Stimulated activated naive CD4-positive, alpha-beta T cell (primary cell): ENCODE measurements around the gene H1-8.
A peak's percentile ranks its signal among the peaks of the same experiment; 100 is the strongest.

Source experiments
- DNase-seq, 6 experiments: peaks; one replicate each; lab custom pipeline; 2025; lab: John Stamatoyannopoulos, UW

The H1-8 gene

GRCh38 chr3:129573493-129573892, 30.5 kb downstream of the H1-8 start:
- DNase-seq = no peak

DNA sequence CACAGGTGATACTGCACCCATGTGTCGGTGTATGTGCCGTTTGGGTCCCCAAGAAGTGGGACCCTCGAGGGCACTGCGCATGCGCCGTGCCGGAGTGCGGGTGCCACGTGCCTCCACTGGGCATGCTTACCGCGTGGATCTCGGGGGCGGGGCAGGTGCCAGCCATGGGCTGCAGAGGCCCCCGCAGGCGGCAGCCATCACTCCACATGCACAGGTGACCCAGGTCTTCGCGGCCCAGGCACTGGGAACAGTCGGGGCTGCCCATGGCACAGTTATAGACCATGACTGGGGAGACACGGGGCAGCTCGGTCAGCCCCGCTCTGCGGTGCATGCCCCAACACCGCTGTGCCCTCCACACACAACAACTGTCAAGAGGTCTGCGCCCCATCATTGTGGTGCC, 31.2 kb downstream of the H1-8 start:
- no peak for DNase-seq

- DNase-seq = no peak
These were observed 32.4 kb downstream of the H1-8 start for GRCh38 chr3:129575233-129575996.

GRCh38 chr3:129575997-129576384, 33.0 kb downstream of the H1-8 start:
- no peak for DNase-seq

GRCh38 chr3:129576514-129577352, 33.8 kb downstream of the H1-8 start:
- peak; percentile 8 to 73 (median 43) for DNase-seq

DNA sequence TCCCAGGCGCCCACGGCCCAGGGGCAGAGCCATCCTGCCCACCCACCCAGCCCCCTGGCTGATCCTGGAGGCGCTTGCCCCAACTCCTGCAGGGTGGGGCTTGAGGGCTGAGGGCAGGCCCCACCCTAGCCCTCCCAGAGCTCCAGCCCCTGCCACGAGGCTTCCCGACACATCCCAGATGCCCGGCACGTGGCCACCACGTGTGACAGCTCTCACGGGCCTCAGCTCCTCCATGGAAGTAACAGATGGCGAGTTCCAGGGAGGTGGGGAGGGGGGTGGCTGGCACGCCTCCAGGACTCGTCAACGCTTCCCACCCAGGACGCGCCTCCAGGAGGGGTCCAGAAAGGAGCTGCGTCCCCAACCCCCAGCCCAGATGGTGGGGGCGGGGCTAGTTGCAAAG, 34.4 kb downstream of the H1-8 start:
- no peak for DNase-seq

DNA sequence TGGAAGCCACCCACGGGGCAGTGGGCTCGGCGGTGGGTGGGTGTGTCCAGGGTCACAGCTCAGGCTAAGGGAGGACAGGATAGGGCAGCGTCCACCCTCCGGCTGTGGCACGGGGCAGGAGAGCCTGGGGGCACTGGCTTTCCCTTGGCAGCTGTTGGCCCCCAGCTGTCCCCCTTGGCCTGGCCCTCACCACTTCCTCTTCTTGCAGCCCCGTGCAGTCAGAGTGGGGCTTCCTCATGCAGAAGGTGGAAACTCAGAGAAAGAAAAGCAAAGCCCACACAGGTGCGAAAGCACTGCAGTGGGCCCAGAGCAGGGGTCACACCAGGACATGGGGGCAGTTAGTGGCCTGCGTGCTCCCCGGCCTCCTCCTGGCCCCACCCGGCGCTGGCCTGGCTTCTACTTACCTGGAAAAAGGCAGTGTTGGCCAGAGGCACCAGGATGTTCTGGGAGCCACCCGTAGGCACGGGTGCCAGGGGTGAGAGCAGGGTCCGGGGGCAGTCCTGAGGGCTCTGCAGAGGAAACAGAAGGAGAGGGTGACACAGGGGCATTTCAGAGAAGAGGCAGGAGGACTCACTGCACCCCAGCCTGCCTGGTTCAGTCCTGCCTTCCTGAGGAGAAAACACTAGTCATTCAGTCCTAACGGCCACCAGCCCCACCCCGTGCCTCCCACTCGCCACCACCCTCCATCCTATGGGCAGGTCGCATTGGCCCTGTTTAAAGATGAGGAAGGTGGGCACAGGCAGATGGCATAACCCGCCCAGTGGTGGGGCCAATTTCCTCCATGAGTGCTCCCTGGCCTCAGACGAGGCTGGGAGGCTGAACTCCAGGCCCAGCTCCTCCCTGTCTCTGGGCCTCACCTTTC, 35.2 kb downstream of the H1-8 start:
- DNase-seq = peak in 1 of 6 experiments; percentile 6

- no peak for DNase-seq
These were observed 37.0 kb downstream of the H1-8 start for GRCh38 chr3:129579991-129580390.

- DNase-seq = no peak
These were observed 38.6 kb downstream of the H1-8 start for GRCh38 chr3:129581623-129582022.

DNA sequence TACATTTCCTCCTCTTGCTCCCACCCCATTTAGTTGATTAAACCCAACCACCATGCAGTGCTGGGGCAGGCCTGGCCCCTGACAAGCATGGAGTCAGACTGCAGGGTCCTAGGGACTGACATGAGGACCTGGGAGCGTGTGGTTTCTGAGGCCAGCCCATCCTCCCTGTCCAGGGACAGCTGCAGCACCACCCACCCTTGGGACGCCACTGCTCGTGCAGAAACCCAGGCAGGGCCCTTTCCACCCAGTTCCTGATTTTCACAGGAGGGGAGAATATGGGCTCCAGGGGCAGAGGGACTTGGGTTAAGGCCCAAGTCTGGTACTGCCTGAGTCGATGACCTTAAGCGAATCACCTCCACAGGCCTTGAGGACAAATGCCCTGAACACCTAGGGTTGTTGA, 39.8 kb downstream of the H1-8 start:
- DNase-seq = no peak

GRCh38 chr3:129583289-129583688, 40.3 kb downstream of the H1-8 start:
- DNase-seq = no peak

DNA sequence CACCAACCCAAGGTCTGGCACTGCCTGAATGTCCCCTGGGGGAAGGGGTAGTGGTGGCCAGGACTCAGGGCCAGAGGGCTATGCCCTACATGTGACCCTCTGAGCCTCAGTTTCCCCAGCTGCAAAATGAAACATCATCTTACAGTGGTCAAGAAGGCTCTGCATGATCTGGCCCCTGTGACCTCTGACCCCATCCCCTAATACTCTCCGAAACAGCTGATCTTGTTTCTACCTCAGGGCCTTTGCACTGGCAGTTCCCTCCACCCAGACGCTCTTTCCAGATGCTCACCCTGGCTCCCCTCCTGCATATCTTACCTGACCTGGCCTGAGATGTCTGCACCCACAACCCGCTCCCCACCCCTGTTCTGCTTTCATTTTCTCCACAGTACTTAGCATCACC, 41.7 kb downstream of the H1-8 start:
- DNase-seq = no peak

DNA sequence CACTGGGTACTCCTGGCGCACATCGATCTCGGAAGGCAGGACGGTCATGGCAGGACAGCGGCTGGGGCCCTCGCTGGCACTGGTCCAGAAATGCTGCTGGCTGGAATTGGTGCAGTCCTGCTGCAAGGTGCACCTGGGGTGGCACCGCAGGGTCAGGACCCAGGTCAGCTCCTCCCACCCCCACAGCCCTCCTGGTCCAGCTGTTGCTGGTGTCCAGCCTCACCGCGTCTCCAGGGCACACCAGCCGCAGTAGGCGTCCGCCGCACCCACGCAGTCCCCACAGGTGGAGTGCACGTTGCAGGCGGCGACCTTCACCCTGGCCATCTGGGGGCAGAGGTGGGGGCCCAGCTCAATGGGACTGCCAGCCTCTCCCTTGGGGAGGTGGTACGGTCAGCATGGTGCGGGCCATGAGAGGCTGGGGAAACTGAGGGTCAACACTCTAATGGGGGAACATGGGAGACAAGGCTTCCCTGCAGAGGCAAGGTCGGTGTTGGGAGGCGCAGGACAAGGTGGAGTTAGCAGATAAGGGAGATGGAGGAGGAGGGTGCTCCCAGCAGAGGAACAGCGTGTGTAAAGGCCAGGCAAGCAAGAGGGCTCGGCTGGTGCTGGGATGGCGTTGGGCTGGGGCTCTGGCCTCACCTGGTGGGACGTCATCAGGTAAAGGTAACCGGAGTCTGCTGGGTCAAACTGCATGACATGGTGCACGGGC, 43.1 kb downstream of the H1-8 start:
- DNase-seq = no peak

- DNase-seq = no peak
These were observed 43.9 kb downstream of the H1-8 start for GRCh38 chr3:129586746-129587430.

- DNase-seq = no peak
These were observed 44.7 kb downstream of the H1-8 start for GRCh38 chr3:129587566-129588210.

GRCh38 chr3:129590215-129590614, 47.2 kb downstream of the H1-8 start:
- no peak for DNase-seq

GRCh38 chr3:129591932-129592331, 49.0 kb downstream of the H1-8 start:
- no peak for DNase-seq

DNA sequence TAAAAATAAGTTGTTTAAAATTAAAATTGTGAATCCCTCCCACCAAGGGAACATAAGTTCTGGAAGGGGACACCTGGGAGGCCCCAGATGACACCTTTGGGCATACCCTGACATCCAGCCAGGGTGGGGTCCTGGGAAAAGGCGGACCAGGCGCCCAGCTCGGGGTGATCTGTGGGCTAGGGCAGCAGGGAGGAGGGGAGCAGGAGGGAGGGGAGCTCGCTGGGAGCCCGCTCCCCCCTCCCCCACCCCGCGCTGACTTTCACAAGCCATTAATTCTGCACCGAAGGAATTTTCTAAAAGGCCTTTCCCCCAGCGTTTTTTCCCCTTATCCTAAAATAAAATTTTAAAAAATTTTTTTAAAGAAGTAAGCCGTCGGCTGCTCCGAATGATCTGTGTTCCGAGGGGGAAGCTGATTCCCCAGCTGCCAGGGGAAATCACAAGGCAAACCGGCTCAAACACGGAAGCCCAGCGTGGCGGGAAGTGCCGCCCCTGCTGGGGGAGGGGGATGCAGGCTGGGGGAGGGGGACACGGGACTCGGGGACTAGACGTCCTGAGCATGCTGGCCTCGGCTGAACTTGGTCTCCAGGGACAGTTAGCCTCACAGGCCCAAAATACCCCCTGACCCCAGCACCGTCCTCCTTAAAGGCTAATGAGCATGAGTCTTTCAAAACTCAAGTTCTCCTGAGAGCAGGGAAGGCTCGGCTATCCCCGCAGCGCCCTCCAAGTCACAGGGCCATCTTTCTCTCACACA, 49.6 kb downstream of the H1-8 start:
- DNase-seq = peak in 1 of 6 experiments; percentile 6

- no peak for DNase-seq
These were observed 50.2 kb downstream of the H1-8 start for GRCh38 chr3:129593230-129593594.
